GM18868 (cell line): ENCODE results near the gene EZR.
"Not testable (repeated sequence)": the region's sequence is repeated elsewhere in the genome, so short reads cannot be mapped to it uniquely, and the experiment has no call there.

Experiments
- ATAC-seq: cut with Tn5 transposase; IDR thresholded peaks from one replicate; pipeline ENCODE4 v1.9.1; 2021; ENCODE audit warnings: mild to moderate bottlenecking, moderate library complexity; ENCODE audit not compliant: unreplicated experiment

Gene EZR

DNA sequence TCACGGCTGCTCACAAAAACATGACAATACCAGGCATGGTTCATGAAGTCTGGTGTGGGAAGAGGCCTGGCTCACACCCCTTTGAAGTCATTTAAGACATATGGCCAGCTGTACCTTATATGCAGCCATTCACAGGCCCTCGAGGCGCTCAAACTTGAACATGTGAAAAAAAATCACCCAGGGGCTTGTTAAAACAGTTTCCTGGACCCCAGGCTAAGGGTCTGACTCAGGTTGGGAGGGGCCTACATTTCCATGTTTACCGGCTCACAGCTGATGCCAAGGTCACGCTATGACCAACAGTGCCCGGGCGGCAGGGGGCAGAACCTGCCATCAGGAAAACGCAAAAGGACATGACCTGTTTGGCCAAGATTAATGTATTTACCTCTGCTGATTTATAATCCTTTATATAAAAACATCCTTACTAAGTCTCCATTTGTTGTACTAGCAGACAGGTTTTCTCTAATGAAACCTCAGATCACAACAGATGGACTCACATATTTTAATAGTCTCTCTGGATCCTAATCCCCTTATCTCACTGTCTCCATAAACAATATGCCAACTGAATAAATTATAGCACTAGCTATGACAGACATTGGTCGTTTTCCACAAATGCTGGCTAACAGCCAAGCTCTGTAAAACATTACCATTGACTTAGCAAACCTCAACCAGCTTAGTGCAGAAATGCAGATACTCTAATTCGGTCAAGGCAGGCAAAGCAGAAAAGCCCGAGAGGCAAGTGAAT, 19.9 kb downstream of the EZR start:
- ATAC-seq: no peak

DNA sequence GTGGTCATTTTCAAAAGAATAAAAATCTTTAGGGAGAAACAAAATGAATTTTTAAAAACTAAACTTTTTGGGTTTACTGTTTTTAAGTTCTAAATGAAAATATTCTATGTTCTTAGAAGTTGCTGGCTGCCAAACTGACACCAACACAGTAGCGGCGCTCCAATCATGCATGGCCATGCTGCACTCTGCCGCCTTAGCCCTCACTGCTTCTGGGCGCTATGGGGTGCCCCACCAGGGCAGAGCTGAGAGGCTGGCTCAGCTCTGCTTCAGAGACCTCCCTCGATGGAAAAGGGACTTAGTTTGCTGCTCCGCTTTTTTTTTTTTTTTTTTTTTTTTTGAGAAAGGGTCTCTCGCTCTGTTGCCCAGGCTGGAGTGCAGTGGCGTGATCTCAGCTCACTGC, 20.9 kb downstream of the EZR start:
- no peak for ATAC-seq

DNA sequence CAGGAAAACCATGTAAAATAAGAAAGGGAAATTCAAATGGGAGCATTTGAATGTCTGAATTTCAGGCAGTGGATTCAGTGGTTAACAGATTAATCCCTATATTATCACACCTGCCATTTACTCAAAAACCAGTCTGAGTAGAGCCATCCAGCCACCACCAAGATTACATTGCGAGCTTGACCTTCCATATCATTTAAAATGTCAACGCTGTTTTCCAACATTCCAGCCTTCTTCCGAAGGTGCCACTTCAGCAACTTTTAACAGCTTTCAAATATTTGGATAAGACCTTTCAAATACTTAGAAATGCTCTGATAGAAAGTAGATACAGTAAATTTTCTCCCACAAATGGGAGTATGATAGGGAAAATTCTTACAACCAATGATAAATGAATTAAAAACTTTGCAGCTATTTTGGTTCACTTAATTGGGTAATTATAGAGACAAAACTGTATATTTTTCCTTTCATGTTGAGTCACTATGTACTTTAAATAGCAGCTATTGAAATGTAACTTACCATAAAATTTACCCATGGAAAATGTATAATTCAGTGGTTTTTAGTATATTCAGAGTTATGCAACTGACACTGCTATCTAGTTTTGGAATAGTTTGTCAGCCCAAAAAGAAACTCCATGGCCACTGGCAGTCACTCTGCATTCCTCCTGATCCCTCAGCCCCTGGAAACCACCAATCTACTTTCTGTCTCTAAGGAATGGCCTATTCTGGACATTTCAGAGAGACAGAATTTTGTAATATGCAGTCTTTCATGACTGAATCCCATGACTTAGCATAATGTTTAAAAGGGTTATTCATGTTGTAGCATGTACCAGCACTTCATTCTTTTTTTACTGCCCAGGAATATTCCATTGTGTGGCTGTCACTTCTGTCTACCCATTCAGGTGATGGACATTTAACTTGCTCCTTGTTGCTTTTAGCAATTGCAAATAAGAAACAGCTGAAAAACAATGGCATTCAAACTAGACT, 21.5 kb downstream of the EZR start:
- no peak for ATAC-seq

DNA sequence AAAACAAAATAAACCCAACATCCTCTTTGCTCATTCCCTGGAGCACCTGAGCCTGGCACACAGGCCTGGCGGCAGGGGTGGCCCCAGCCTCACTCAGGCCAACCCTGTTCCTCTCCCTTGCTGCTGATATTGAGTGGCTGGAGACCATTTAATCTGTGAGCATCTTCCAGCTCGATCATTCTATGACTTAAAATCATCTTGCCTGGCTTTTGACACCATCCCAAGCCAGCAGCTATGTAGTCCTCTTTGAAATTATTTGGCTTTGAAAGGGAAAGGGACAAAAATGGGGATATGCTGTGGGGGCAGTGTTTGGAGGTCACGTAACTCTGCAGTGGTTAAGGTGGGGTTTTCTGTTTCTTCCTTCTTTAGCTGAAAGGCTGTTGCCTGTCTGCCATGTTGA, 22.8 kb downstream of the EZR start:
- ATAC-seq: no peak

DNA sequence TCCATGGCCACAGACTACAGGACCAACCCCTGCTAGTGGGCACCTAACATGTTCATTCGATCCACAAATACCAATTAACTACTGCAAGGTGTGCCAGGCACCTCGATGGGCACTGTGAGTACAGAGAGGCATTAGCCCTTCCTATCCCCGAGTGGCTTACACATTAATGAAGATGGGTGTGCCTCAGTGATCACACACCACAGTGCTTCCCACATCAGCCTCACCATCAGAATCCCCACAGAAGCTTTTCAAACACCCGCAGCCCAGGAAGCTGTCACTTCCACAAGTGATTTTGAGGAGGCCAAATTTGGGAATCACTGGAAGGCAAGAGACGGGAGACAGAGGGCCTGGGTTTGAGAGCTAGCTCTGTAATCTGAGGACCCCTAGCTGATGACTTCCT, 23.7 kb downstream of the EZR start:
- ATAC-seq: no peak

DNA sequence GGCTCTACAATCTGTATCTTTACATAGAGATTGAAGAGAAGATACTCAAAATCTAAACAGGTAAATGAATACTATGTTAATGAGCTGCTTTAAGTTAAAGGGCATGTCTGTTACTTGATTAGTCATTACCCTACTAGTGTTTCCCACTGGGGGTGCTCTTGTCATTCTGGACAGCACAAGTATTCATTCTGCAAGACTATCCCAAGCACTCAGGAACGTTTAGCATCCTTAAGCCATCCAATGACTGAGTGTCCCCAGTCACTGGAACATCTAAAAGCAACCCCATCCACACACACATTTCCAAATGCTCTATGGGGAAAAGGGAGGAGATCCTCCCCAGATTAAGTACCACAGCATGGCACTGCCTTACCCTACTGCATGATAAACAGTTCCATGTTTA, 25.7 kb downstream of the EZR start:
- peak; percentile 72 for ATAC-seq

DNA sequence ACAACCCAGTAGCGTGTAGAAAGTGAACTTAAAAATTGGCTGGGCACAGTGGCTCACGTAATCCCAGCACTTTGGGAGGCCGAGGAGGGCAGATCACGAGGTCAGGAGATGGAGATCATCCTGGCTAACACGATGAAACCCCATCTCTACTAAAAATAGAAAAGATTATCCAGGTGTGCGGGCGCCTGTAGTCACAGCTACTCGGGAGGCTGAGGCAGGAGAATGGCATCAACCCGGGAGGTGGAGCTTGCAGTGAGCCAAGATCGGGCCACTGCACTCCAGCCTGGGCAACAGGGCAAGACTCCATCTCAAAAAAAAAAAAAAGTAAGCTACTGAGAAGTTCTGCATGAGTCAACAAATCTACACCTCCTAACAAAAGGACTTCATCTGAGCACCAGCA, 26.7 kb downstream of the EZR start:
- ATAC-seq: not testable (repeated sequence)

DNA sequence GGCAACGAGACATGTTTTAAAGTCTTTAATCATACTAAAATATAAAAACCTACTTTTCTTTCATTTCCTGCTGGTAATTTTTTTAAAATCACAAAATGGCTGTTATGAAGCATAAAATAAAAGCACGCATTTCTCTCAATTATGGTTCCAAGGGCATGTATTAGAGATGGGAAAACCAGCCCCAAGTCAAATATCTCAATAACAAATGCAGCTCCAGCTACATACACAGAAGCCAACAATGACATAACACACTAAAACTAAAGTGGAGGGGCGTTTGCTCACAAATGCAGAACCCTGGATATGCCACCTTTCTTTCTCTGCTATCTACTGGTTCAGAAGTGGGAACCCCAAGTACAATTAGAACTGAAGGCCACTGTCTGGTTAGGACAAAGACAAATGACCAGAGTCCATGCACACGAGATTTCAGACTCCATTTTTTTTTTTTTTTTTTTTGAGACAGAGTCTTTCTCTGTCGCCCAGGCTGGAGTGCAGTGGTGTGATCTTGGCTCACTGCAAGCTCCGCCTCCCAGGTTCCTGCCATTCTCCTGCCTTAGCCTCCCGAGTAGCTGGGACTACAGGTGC, 27.8 kb downstream of the EZR start:
- ATAC-seq: no peak

DNA sequence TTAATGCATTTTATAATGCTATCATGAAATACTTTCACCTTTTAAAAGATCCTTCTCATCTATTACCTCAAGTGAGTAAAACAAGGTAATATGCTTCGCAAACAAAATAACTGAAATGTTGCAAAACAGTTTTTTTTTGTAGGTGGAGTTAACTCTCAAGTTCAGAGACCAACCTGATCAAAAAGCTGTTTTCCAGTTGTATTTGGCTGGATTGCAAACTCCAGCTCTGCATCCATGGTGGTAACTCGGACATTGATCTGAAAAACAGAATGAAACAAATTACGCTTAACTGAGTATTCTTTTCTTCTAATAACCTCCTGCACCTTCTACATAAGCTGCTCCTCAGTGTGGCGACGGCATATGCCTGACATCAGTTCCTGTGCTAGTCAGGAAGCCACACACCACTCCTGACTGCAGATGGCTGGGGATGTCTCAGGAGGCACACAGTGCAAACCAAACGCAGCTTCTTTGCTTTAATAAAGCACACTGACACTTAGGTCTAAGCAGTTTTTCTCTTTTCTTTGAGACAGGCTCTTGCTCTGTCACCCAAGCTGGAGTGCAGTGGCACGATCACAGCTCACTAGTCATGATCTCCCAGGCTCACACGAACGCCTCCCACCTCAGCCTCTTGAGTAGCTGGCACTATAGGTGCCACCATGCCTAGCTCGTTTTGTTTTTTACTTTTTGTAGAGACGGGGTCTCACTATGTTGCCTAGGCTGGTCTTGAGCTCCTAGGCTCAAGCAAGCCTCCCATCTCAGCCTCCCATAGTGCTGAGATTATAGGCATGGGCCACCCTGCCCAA, 29.9 kb downstream of the EZR start:
- peak; percentile 50 for ATAC-seq

DNA sequence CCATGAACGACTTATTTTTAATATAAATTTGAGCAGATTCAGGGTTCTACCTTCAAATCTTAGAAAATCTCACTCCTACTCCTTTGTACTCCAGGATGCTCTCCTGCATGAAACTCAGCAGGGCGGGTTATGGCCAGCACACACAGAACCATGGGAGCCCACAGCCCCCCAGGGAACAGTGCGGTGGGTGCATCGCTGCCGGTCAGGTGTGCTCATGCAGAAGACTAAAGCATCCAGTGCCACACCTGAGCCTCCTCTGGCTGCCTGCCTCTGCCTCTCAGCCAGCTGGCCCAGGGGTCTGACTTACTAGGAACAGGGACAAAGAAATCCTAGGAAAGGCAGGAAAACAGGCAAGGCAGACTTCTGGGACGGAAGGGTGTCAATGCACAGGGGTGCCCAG, 31.8 kb downstream of the EZR start:
- ATAC-seq: no peak

DNA sequence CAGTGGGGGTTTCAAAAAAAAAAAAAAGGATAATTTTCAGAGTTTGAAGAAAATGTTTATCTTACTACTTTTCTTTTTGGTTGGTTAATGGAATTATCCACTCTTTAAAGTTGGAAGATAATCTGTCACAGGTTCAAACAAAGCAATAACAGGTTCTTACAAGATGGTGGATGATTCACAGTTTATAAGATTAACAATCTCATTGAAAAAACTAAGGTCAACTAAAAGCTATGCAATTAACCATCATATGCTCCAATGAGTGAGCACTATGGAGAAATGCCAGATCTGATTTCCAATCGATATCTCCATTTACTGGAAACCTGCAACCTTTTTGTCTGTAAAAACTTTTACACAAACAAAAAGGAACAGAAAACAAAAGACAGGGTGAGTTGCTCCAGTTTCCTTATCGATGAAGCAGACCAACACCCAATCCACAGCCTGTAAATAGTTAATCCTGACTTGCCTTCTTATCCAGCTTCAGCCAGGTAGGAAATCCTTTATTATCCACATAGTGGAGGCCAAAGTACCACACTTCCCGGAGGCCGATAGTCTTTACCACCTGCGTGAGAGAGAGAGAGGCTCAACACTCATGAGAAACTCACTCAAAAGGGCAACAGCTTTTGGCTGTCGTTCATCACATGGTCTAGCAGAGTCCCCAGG, 32.4 kb downstream of the EZR start:
- ATAC-seq: no peak

DNA sequence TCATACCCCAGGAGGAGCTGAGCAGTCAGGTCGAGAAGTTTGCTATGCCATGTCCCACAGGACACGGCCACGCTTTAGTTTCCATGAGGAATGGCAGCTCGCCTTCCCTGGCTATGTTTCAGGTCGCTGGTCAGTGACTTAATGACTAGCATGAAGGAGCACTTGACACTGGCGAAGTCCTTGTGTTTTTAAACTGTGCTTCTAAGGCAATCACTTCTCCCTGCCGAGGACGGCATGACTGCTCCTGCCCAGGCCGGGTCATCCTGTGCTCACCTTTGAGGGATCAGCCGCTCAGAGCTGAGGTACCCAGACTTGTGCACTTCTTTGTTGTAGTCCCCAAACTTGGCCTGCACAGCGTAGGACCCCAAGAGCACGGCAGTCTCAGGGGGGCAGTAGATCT, 34.1 kb downstream of the EZR start:
- ATAC-seq: no peak

DNA sequence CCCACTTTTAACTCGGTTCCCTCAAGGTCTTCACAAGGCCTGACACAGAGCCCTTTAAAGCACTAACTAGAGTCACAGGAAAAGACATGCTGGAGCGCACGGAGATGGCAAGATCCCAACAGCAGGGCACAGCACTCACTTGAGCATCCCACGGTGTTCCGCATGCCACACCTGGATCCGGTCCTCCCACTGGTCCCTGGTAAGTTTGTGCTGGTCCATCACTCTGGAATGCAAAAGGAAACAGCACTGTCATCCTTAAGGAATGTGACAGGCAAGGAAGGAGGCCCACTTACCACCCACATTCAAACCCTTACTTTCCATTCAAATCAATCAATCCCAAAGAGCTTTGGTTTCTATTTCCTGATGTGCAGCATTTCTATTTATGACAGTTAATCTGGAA, 34.7 kb downstream of the EZR start:
- no peak for ATAC-seq

DNA sequence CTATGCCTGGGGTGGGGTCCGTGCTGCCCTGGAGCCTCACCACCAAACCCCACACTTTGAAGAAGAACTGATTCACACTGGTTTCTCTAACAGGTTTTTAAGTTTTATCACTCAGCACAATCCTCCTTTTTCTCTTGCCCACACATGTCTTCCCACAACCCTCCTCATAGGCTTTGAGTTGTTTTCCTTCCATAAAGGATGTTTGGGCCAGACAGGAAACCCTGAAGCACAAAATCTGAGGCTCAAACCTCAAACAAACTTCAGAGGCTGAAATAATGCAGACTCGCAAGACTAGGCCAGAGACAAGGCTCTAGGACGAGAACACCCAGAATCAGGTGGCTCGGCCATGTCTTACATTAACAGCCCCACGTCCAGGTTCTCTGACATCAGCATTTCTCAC, 35.3 kb downstream of the EZR start:
- no peak for ATAC-seq

DNA sequence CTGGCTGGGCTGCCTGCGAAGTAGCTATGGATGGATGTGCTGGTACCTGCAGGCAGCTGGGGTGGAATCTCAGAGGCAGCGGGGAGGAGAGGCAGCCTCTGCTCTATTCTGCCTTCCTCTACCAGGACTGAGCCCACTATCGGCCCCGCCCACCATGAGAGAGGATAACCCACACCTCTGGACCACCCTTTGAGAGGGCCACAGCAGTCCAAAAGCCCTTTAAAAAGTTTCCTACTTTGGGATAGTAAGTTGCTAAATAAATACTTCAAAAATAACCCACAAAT, 36.1 kb downstream of the EZR start:
- no peak for ATAC-seq

DNA sequence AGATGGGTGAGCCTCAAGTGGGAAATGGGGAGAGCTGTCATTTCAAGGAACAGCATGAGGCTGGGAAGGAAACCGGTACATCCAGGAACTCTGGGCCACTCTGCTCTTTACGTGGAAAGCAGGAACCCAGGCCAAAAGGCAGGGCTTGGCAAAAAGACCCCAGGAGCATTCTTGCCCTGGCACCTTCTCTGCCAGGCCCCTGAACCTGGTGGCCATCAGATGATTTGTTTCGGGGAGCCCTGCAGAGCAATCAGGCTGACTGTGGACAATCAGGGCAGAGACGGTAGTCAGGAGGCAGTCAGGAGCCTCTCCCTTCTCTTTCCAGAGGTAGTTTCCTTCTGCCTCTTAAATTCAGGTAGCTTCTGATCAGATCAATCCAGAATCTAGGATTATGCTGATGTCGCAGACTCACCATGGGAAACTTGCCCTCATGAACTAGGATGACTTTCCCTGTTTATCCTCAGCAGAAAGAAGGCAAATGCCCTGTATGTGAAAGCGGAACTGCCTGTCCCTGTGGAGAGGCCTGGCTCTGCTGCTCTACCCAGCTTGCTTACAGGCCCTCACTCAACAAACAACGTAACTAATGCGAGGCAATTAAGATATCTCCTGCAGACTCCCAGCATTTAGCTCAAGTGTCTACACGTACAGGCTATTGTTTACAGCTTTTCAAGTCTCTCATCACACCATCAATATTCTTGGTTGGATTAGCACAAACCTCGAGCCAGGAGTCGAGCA, 36.6 kb downstream of the EZR start:
- no peak for ATAC-seq

DNA sequence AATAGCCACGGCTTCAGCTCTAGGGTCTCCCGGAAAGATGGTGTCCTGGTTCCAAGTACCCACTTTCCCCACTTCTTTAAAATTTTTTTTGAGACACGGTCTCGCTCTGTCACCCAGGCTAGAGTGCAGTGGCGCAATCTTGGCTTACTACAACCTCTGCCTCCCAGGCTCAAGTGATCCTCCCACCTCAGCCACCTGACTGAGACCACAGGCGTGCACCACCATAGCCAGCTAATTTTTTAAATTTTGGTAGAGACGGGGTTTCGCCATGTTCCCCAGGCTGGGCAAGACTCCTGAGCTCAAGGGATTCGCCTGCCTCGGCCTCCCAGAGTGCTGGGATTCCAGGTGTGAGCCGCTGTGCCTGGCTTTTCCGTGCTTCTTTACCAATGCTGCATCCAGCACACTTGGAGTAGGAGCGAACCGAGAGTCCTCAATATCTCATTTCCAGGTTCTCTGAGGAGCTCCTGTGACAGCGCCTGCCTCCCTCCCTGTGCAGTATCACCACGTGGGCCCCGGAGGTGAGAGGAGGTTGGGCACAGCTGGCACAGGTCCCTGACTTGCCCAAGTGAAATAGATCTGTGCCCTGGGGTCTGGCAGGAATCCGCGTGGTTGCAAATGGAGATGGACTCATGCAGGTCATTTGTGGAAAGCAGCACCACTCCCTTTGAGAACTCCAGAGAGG, 37.3 kb downstream of the EZR start:
- ATAC-seq: no peak

DNA sequence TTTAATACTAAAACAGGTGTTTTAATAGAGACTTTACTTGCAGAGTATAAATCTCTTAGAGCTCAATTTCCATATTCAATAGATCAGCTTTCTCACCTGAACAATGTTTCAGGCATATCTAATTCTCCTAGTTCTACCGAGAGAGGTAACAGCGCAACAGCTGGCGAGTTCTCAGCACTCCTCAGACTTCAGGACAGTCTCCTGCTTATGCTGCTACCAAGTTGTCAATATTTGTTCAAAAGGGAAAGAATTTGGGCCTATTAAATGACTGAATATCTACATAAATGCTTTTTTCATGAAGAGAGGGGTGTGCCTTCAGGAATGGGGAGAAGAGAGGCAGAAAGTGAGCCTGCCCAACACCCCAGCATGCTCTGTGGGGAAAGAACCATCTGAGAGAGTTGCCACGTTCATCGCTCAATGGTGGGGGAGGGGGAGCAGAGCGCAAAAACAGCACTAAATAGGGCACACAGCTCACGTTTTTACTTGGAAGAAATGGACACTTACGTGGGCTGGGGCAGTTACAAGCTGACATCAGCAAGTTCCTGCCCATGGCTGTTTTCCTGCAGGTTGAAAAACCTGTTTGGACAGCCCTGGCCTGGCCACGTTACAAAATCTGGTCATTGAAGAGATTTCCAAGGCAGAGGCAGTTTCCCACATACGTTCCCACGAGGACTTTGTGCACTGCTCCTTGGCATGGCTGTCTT, 38.0 kb downstream of the EZR start:
- ATAC-seq: no peak
